GM12878 (cell line): ENCODE data around the gene MLLT3. TPM values are rescaled to one million over a fixed set of nuclear protein-coding genes. Genes with fewer than 3 reads are reported as not detected.

ENCODE experiments used
- ATAC-seq: fragments of 200-7000 bp; cut with Tn5 transposase; 3 replicates; pipeline ENCODE4 v1.9.1; 2020; ENCODE audit warnings: mild to moderate bottlenecking, moderate library complexity
- BruUV-seq: library from RNA; stranded (reverse); fragments of 400-500 nt; replicated peaks from 2 replicates; lab custom pipeline; 2021; lab: Mats Ljungman, UMichigan
- CTCF ChIA-PET: fragments of 300-600 bp; sonication (Branson Sonifier 250); formaldehyde crosslinking; extraction: SDS; loops from one replicate; lab custom pipeline; 2021; ENCODE audit warnings: inconsistent platforms; lab: Yijun Ruan, JAX
- POLR2A ChIA-PET: fragments of 350-600 bp; formaldehyde crosslinking; extraction: SDS; loops from one replicate; lab custom pipeline; 2021; ENCODE audit warnings: inconsistent platforms; lab: Charles Lee
- RAD21 ChIA-PET: fragments of 300-600 bp; sonication (Branson Sonifier 250); formaldehyde crosslinking; loops from one replicate; lab custom pipeline; 2023; ENCODE audit warnings: antibody characterized with exemption; ENCODE audit not compliant: unreplicated experiment; lab: Charles Lee
- SMC1A ChIA-PET: fragments of 300-600 bp; sonication (Branson Sonifier 250); formaldehyde crosslinking; loops from one replicate; lab custom pipeline; 2023; ENCODE audit not compliant: unreplicated experiment, uncharacterized antibody; lab: Charles Lee
- DNase-seq: peaks from one replicate; pipeline ENCODE4 v3.0.0-alpha.2; 2011; ENCODE audit warnings: low read depth, low spot score
- FAIRE-seq: peaks from 3 replicates; lab custom pipeline; 2011; peaks lifted over from hg19 to GRCh38; lab: Jason Lieb, UNC
- H2AFZ ChIP-seq: 2 replicates; pipeline ENCODE4 v1.6.0; 2011; ENCODE audit warnings: low read depth, low read length, control low read depth; ENCODE audit not compliant: control insufficient read depth
- H3K27ac ChIP-seq: 2 replicates; pipeline ENCODE4 v1.5.1; 2011; ENCODE audit warnings: control low read depth; ENCODE audit not compliant: control insufficient read depth, insufficient read depth
- H3K27me3 ChIP-seq, 2 experiments: replicated peaks in 1 of 2; 2 replicates each; pipeline versions ENCODE4 v1.6.0 to v1.6.1; 2011; ENCODE audit warnings: low read length in 1 of 2; ENCODE audit not compliant: control insufficient read depth in 2 of 2, insufficient read depth in 2 of 2
- H3K36me3 ChIP-seq, 2 experiments: 2 replicates each; pipeline ENCODE4 v1.5.1; 2011; ENCODE audit warnings: low read length in 1 of 2; ENCODE audit not compliant: control insufficient read depth in 2 of 2, insufficient read depth in 2 of 2
- H3K4me1 ChIP-seq: 2 replicates; pipeline ENCODE4 v1.6.1; 2011; ENCODE audit warnings: mild to moderate bottlenecking, low read length, moderate library complexity, mixed read lengths; ENCODE audit not compliant: control insufficient read depth, insufficient read depth
- H3K4me2 ChIP-seq: 2 replicates; pipeline ENCODE4 v1.6.0; 2011; ENCODE audit warnings: control low read depth; ENCODE audit not compliant: control insufficient read depth, insufficient read depth
- H3K4me3 ChIP-seq: fragments of 200-600 bp; sonication (generic); 2 replicates; pipeline ENCODE4 v1.5.1; 2016
- H3K79me2 ChIP-seq: 2 replicates; pipeline ENCODE4 v1.6.0; 2011; ENCODE audit warnings: low read length; ENCODE audit not compliant: control insufficient read depth, insufficient read depth
- H3K9ac ChIP-seq: 2 replicates; pipeline ENCODE4 v1.8.0; 2011; ENCODE audit warnings: low read length, control low read depth, mixed read lengths; ENCODE audit not compliant: control insufficient read depth, insufficient read depth
- H3K9me3 ChIP-seq: replicated peaks from 3 replicates; pipeline ENCODE4 v1.5.1; 2011; ENCODE audit warnings: mild to moderate bottlenecking, low read length; ENCODE audit not compliant: control insufficient read depth, insufficient read depth
- H4K20me1 ChIP-seq: 2 replicates; pipeline ENCODE4 v1.6.0; 2011; ENCODE audit not compliant: control insufficient read depth, insufficient read depth
- NR2C2 ChIP-seq: IDR thresholded peaks from 2 replicates; pipeline ENCODE4 v1.6.1; 2011; ENCODE audit warnings: borderline replicate concordance, low read depth; ENCODE audit not compliant: control insufficient read depth, insufficient read length
- WGBS: methylation state at CpG from one replicate; pipeline ENCODE4 v1.1.6; 2016; ENCODE audit warnings: low lambda C conversion rate; ENCODE audit not compliant: insufficient replicate concordance, insufficient coverage; ENCODE audit errors: missing lambda C conversion rate; 5-methylcytosine and 5-hydroxymethylcytosine counted together
- in situ Hi-C: fragments of 300-500 bp; cut with MboI; formaldehyde crosslinking; loops from 9 replicates; pipeline ENCODE4 v1.14.3; 2018; ENCODE audit warnings: mixed read lengths
- intact Hi-C: fragments of 100-400 bp; cut with micrococcal nuclease; formaldehyde crosslinking; loops from one replicate; pipeline ENCODE4 v1.14.2; 2022; ENCODE audit not compliant: unreplicated experiment
- polyA plus RNA-seq, 11 experiments: library from polyadenylated mRNA; depleted of rRNA in 4 of 11; unstranded in 6 of 11; stranded (reverse) in 5 of 11; fragments of >200 nt; fragmentation: Nextera tagmentation in 4 of 11; fragmentation: Illumina TruSeq in 1 of 11; extraction: Ambion mirVana in 4 of 11; extraction: Trizol in 1 of 11; gene quantifications; 1 replicate in 1 of 11; 2 replicates in 10 of 11; pipeline versions ENCODE4 v1.2.1 to v1.2.3, GENCODE V29; 2011 to 2016; ENCODE audit warnings: inconsistent platforms in 2 of 11, missing spikeins in 2 of 11, low read depth in 1 of 11
- total RNA-seq, 4 experiments: library from RNA; depleted of rRNA in 3 of 4; stranded (reverse); fragments of >200 nt in 3 of 4; fragmentation: Illumina TruSeq in 1 of 4; extraction: Trizol in 1 of 4; gene quantifications; 2 replicates each; pipeline versions ENCODE4 v1.2.1 to v1.2.3, GENCODE V29; 2013 to 2021
- TF ChIP-seq, protein P1 (sequence below): IDR thresholded peaks from 2 replicates; pipeline ENCODE4 v1.6.1; 2012; ENCODE audit warnings: improper control_type of control experiment, low read depth, low read length; ENCODE audit not compliant: insufficient replicate concordance
- TF ChIP-seq, protein P2 (sequence below): fragments of 450-650 bp; IDR thresholded peaks from 2 replicates; pipeline ENCODE4 v1.6.1; 2016; ENCODE audit warnings: mild to moderate bottlenecking, moderate library complexity, borderline replicate concordance

MLLT3 gene
- total and polyA plus RNA-seq, 10 of the 15 experiments (the other 5 are each of a cell fraction or from before 2014, with no cell fraction given) = 17.7 to 72.3 (median 35.6) TPM

GRCh38 chr9:20466328-20467008, 155.8 kb downstream of the MLLT3 start (continued):
- TF ChIP-seq, protein P1, sequence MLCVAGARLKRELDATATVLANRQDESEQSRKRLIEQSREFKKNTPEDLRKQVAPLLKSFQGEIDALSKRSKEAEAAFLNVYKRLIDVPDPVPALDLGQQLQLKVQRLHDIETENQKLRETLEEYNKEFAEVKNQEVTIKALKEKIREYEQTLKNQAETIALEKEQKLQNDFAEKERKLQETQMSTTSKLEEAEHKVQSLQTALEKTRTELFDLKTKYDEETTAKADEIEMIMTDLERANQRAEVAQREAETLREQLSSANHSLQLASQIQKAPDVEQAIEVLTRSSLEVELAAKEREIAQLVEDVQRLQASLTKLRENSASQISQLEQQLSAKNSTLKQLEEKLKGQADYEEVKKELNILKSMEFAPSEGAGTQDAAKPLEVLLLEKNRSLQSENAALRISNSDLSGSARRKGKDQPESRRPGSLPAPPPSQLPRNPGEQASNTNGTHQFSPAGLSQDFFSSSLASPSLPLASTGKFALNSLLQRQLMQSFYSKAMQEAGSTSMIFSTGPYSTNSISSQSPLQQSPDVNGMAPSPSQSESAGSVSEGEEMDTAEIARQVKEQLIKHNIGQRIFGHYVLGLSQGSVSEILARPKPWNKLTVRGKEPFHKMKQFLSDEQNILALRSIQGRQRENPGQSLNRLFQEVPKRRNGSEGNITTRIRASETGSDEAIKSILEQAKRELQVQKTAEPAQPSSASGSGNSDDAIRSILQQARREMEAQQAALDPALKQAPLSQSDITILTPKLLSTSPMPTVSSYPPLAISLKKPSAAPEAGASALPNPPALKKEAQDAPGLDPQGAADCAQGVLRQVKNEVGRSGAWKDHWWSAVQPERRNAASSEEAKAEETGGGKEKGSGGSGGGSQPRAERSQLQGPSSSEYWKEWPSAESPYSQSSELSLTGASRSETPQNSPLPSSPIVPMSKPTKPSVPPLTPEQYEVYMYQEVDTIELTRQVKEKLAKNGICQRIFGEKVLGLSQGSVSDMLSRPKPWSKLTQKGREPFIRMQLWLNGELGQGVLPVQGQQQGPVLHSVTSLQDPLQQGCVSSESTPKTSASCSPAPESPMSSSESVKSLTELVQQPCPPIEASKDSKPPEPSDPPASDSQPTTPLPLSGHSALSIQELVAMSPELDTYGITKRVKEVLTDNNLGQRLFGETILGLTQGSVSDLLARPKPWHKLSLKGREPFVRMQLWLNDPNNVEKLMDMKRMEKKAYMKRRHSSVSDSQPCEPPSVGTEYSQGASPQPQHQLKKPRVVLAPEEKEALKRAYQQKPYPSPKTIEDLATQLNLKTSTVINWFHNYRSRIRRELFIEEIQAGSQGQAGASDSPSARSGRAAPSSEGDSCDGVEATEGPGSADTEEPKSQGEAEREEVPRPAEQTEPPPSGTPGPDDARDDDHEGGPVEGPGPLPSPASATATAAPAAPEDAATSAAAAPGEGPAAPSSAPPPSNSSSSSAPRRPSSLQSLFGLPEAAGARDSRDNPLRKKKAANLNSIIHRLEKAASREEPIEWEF = no peak
- no peak for TF ChIP-seq NR2C2

DNA sequence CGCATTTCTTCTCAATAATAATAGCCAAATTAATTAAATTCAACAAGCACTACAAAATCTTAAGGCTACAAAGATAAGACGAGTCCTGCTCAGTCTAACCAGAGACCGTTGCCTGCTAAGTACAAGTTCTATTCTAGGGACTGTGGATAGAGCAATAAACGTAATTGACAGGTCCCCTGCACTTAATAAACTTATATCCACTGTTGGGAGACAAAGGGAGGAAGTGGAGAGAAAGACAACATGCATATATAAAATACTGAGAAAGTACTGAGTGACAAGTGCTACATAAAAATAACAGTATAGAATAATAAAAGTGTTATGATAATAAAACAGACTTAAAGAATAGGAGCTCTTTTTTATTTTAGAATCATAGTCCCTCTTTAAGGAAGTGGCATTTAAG, 158.1 kb downstream of the MLLT3 start:
- DNase-seq (no peak), FAIRE-seq (no peak)
- H3K27me3 ChIP-seq = no peaks in the 10 kb centered on the region
- no peak overlapping the region for H3K4me3 ChIP-seq
- no peak overlapping the region for H2AFZ ChIP-seq
- ChIA-PET RAD21 (interaction anchor here (1.3 kb wide), 2 partner anchors 94 to 158 kb away, joined by 3 to 5 read pairs; partner anchors contain the start of gene MLLT3), SMC1A (interaction anchor here (1.2 to 2.0 kb wide), 3 partner anchors 10 to 86 kb away, joined by 3 to 5 read pairs (median 4); no protein-coding TSS in a partner anchor)
- no peak overlapping the region; the same call in 1 of the 2 replicates for H3K4me2 ChIP-seq
- H3K36me3 ChIP-seq = no peaks in the 10 kb centered on the region
- H3K9me3 ChIP-seq = no peaks in the 10 kb centered on the region; the same call in 2 of the 3 replicates
- peaks cover 14% of the 10 kb centered on the region for H3K79me2 ChIP-seq
- H3K4me1 ChIP-seq = peaks cover 12% of the 10 kb centered on the region
- H3K27ac ChIP-seq = no peak overlapping the region
- intact Hi-C loops = loop anchor here (5.0 kb wide), 1 partner anchor 42 kb away; no protein-coding TSS in a partner anchor
- H3K9ac ChIP-seq = no peak overlapping the region
- in situ Hi-C loops = no loop called here
- TF ChIP-seq, protein P2, sequence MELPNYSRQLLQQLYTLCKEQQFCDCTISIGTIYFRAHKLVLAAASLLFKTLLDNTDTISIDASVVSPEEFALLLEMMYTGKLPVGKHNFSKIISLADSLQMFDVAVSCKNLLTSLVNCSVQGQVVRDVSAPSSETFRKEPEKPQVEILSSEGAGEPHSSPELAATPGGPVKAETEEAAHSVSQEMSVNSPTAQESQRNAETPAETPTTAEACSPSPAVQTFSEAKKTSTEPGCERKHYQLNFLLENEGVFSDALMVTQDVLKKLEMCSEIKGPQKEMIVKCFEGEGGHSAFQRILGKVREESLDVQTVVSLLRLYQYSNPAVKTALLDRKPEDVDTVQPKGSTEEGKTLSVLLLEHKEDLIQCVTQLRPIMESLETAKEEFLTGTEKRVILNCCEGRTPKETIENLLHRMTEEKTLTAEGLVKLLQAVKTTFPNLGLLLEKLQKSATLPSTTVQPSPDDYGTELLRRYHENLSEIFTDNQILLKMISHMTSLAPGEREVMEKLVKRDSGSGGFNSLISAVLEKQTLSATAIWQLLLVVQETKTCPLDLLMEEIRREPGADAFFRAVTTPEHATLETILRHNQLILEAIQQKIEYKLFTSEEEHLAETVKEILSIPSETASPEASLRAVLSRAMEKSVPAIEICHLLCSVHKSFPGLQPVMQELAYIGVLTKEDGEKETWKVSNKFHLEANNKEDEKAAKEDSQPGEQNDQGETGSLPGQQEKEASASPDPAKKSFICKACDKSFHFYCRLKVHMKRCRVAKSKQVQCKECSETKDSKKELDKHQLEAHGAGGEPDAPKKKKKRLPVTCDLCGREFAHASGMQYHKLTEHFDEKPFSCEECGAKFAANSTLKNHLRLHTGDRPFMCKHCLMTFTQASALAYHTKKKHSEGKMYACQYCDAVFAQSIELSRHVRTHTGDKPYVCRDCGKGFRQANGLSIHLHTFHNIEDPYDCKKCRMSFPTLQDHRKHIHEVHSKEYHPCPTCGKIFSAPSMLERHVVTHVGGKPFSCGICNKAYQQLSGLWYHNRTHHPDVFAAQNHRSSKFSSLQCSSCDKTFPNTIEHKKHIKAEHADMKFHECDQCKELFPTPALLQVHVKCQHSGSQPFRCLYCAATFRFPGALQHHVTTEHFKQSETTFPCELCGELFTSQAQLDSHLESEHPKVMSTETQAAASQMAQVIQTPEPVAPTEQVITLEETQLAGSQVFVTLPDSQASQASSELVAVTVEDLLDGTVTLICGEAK = no peak
- TF ChIP-seq, all 136 proteins: peak for 0
- no peak for ATAC-seq
- WGBS = 62% methylated on average over 4 of the region's 4 CpGs
- CTCF ChIA-PET = interaction anchor here (1.0 to 1.6 kb wide), 4 partner anchors 11 to 477 kb away, joined by 3 to 4 read pairs (median 4); no protein-coding TSS in a partner anchor
- no peaks in the 10 kb centered on the region for H4K20me1 ChIP-seq
- BruUV-seq = no TSS peak
- POLR2A ChIA-PET = no interaction called here
